Panc1 (cell line): Measurements from ENCODE around the gene ZNF398.

Experiments used
- SIN3A ChIP-seq: IDR thresholded peaks from 2 replicates; pipeline ENCODE4 v1.6.1; 2012; ENCODE audit warnings: low read depth, mild to moderate bottlenecking, low read length, moderate library complexity, borderline replicate concordance; ENCODE audit not compliant: insufficient read depth
- TCF7L2 ChIP-seq: IDR thresholded peaks from 2 replicates; pipeline ENCODE4 v1.6.1; 2011; ENCODE audit warnings: mild to moderate bottlenecking, low read depth, low read length, inconsistent platforms
- TF ChIP-seq, protein P1 (sequence below): fragments of 450-650 bp; IDR thresholded peaks from 2 replicates; pipeline ENCODE4 v1.5.1; 2017; ENCODE audit warnings: mild to moderate bottlenecking

DNA sequence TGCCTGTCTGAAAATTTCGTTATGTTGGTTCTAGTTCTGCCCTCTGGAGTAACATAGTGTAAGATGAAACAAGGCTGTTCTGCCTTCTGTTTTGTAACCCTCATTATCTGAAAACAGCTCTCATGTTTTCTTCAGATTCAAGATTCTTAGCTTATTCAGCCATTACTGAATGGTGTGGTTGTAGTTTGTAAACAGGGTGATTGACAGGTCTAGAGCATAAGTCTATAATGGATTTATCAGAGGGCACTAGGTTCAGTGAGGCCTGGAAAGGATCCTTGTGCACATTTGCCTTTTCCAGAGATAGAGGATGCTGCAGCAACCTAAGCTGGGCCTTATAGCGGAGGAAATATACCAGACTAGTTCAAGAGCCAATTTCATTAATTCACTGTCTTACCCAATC is 6.1 kb downstream of the ZNF398 start:
- TF ChIP-seq, protein P1, sequence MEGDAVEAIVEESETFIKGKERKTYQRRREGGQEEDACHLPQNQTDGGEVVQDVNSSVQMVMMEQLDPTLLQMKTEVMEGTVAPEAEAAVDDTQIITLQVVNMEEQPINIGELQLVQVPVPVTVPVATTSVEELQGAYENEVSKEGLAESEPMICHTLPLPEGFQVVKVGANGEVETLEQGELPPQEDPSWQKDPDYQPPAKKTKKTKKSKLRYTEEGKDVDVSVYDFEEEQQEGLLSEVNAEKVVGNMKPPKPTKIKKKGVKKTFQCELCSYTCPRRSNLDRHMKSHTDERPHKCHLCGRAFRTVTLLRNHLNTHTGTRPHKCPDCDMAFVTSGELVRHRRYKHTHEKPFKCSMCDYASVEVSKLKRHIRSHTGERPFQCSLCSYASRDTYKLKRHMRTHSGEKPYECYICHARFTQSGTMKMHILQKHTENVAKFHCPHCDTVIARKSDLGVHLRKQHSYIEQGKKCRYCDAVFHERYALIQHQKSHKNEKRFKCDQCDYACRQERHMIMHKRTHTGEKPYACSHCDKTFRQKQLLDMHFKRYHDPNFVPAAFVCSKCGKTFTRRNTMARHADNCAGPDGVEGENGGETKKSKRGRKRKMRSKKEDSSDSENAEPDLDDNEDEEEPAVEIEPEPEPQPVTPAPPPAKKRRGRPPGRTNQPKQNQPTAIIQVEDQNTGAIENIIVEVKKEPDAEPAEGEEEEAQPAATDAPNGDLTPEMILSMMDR, result no peak
- no peak for TF ChIP-seq TCF7L2
- no peak for TF ChIP-seq SIN3A
